ENCODE results near the gene ZNF672. TPM values are rescaled to one million over a fixed set of nuclear protein-coding genes. Genes with fewer than 3 reads are reported as not detected.

ZNF672 gene
- total and polyA plus RNA-seq, 2 of the 4 experiments (the other 2 are of a cell fraction) = 6.6 to 12.6 TPM

DNA sequence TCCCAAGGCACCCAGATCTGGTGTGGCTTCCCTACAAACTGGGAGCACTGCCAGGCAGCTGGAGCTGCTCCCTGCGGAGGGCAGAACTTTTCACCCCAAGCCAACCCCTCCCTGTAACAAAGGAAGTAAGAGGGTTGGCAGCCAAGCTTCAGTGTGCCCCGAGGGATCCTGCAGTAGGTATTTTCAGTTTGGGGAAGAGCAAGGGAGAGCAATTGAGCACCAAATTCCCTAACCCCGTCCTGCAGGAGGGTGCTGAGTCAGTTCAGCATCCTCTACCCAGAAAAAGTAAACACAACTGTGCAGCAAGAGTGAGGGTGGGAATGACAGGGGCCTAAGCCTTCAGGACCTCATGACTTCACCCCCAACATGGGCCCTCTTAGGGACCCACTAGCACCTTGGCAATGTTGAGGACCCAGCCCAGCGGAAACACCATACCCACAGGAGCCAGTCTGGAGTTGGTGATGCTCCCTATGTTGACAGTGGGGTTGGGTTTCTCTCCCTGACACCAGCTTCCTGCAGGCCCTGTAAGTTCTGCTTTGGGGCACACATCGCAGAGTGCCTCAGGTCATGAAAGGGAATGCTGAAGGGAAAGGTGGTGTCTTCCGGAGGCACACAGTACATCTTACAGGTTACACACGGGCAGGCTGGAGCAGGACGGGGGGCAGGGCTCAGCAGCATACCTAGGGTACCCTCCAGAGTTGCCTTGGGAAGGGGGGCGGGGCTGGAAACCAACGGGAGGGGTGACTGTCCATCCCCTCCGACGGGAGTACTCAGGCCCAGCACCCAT, 27.1 kb upstream of the ZNF672 start:
- peaks cover 12% of the 10 kb centered on the region for H4K20me1 ChIP-seq (ENCODE audit: insufficient read depth, low read length)
- ChIA-PET CTCF (no interaction called here), POLR2A (ENCODE audit: unreplicated experiment) (interaction anchor here (1.1 kb wide), 1 partner anchor 12 kb away, joined by 3 read pairs; no protein-coding TSS in a partner anchor)
- H3K4me3 ChIP-seq (ENCODE audit: insufficient read depth, low read depth, low read length) = no peak overlapping the region
- H2BK120ac ChIP-seq (ENCODE audit: low read depth, low read length) = no peak overlapping the region
- no peak; the same call in 1 of the 2 replicates for ATAC-seq (ENCODE audit: low read depth)
- H3K36me3 ChIP-seq (ENCODE audit: control insufficient read depth, insufficient read depth, low read length) = peaks cover 36% of the 10 kb centered on the region
- no peak overlapping the region for H2BK20ac ChIP-seq (ENCODE audit: low read depth, low read length)
- no peaks in the 10 kb centered on the region for H3K9me3 ChIP-seq (ENCODE audit: control insufficient read depth, insufficient read depth, low read length)
- intact Hi-C loops (cut with micrococcal nuclease) = no loop called here
- H2AFZ ChIP-seq (replicated peaks; ENCODE audit: low read length, poor library complexity) = no peak overlapping the region
- H3K18ac ChIP-seq (ENCODE audit: low read depth, low read length) = no peak overlapping the region
- H4K8ac ChIP-seq (ENCODE audit: low read depth in 2 of 2, low read length in 2 of 2) = no peak overlapping the region
- no peak overlapping the region for H4K5ac ChIP-seq (ENCODE audit: low read depth, low read length)
- no peaks in the 10 kb centered on the region for H3K27me3 ChIP-seq (ENCODE audit: control insufficient read depth, insufficient read depth, low read length)
- dilution Hi-C loops (cut with HindIII; ENCODE audit: low sequenced_read_pairs, unreplicated experiment) = no loop called here
- no peak overlapping the region for H3K4ac ChIP-seq (ENCODE audit: low read depth, low read length)
- H3K79me1 ChIP-seq (ENCODE audit: low read depth in 1 of 2, low read length in 2 of 2) = peaks cover 10 to 29% of the 10 kb centered on the region in 2 experiments; a peak in 3 of 4 replicates
- no peak overlapping the region for H2BK15ac ChIP-seq (ENCODE audit: low read depth, low read length)
- DNase-seq = no peak
- no peak overlapping the region for H3K23ac ChIP-seq (ENCODE audit: low read depth, low read length)
- H3K14ac ChIP-seq (replicated peaks; ENCODE audit: low read depth, low read length) = no peak overlapping the region
- H3K4me1 ChIP-seq (ENCODE audit: control insufficient read depth, insufficient read depth, low read length) = peaks cover 3% of the 10 kb centered on the region; the same call in 1 of the 2 replicates
- H2BK5ac ChIP-seq (ENCODE audit: low read depth, low read length, poor library complexity, severe bottlenecking) = no peak overlapping the region
- H4K91ac ChIP-seq (ENCODE audit: insufficient read depth, low read depth, low read length) = no peak overlapping the region
- no peak overlapping the region for H3K56ac ChIP-seq (ENCODE audit: extremely low read depth, insufficient read depth, low read length)
- no peak overlapping the region for H3K4me2 ChIP-seq (ENCODE audit: low read depth, low read length)
- H3K9me1 ChIP-seq (ENCODE audit: insufficient read depth, low read length) = peaks cover 14% of the 10 kb centered on the region; the same call in 1 of the 2 replicates
- H2AK9ac ChIP-seq (replicated peaks; ENCODE audit: low read depth, low read length, poor library complexity) = peak overlapping the region; percentile 79
- in situ Hi-C loops (cut with MboI; ENCODE audit: low sequenced_read_pairs) = no loop called here
- no peak overlapping the region for H3K9ac ChIP-seq (ENCODE audit: low read depth, low read length)
- H2AK5ac ChIP-seq (ENCODE audit: low read depth, low read length) = no peak overlapping the region
- WGBS, 2 experiments (ENCODE audit: extremely low coverage in 2 of 2, insufficient read length in 1 of 2) = 75% methylated on average over 6 of the region's 12 CpGs; no CpG with 5 or more reads in 1 of the 2 experiments
- BruUV-seq (replicated peaks) = no TSS peak
- H3K27ac ChIP-seq (ENCODE audit: insufficient read depth, low read length) = no peak overlapping the region
- no peak for TF ChIP-seq NFE2L2 (IDR thresholded peaks at IDR 0.05; ENCODE audit: low read depth, low read length)
- TF ChIP-seq RFX5 (IDR thresholded peaks at IDR 0.05; ENCODE audit: low read depth, low read length) = no peak
- no peak for TF ChIP-seq BHLHE40 (IDR thresholded peaks at IDR 0.05; ENCODE audit: low read depth, low read length)
- TF ChIP-seq MXI1 (IDR thresholded peaks at IDR 0.05; ENCODE audit: borderline replicate concordance, low read depth, low read length) = no peak
- no peak for TF ChIP-seq CHD1 (IDR thresholded peaks at IDR 0.05; ENCODE audit: low read depth, low read length)
- no peak for TF ChIP-seq MAZ (IDR thresholded peaks at IDR 0.05; ENCODE audit: borderline replicate concordance, low read depth, low read length)
- TF ChIP-seq, protein P1, sequence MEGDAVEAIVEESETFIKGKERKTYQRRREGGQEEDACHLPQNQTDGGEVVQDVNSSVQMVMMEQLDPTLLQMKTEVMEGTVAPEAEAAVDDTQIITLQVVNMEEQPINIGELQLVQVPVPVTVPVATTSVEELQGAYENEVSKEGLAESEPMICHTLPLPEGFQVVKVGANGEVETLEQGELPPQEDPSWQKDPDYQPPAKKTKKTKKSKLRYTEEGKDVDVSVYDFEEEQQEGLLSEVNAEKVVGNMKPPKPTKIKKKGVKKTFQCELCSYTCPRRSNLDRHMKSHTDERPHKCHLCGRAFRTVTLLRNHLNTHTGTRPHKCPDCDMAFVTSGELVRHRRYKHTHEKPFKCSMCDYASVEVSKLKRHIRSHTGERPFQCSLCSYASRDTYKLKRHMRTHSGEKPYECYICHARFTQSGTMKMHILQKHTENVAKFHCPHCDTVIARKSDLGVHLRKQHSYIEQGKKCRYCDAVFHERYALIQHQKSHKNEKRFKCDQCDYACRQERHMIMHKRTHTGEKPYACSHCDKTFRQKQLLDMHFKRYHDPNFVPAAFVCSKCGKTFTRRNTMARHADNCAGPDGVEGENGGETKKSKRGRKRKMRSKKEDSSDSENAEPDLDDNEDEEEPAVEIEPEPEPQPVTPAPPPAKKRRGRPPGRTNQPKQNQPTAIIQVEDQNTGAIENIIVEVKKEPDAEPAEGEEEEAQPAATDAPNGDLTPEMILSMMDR (conservative IDR thresholded peaks at IDR 0.05; ENCODE audit: low read depth, low read length) = no peak
- TF ChIP-seq RCOR1 (IDR thresholded peaks at IDR 0.05; ENCODE audit: insufficient replicate concordance, low read length) = no peak
- TF ChIP-seq POLR2A (IDR thresholded peaks at IDR 0.05; ENCODE audit: low read depth, low read length) = no peak
- TF ChIP-seq RAD21 (IDR thresholded peaks at IDR 0.05; ENCODE audit: low read length) = no peak
- no peak for TF ChIP-seq CEBPB (IDR thresholded peaks at IDR 0.05; ENCODE audit: low read depth, low read length)
- no peak for TF ChIP-seq FOS (IDR thresholded peaks at IDR 0.05; ENCODE audit: low read depth, low read length)
- no peak for TF ChIP-seq SMC3 (IDR thresholded peaks at IDR 0.05; ENCODE audit: low read depth, low read length)
- no peak for TF ChIP-seq USF2 (IDR thresholded peaks at IDR 0.05; ENCODE audit: low read depth, low read length)
- TF ChIP-seq ELK1 (IDR thresholded peaks at IDR 0.05; ENCODE audit: borderline replicate concordance, low read depth, low read length) = no peak

All from IMR-90 (cell line).